Fibroblast of pulmonary artery (primary cell): ENCODE results near the gene STRA8.

Source experiments
- DNase-seq: peaks from one replicate; pipeline ENCODE4 v3.0.0-alpha.2; 2010; ENCODE audit warnings: low read depth
- H3K4me3 ChIP-seq: replicated peaks from 2 replicates; pipeline ENCODE4 v1.5.1; 2011; ENCODE audit warnings: low read depth, mild to moderate bottlenecking, control low read depth, low read length, moderate library complexity
- CTCF ChIP-seq: IDR thresholded peaks from 2 replicates; pipeline ENCODE4 v1.5.1; 2011; ENCODE audit warnings: mild to moderate bottlenecking, control low read depth, low read length, inconsistent platforms; ENCODE audit errors: missing control alignments

Gene STRA8

GRCh38 chr7:135233570-135233969 lies at the start of gene STRA8:
TSS of gene STRA8 (plus strand) at chr7:135233838. CDS start at chr7:135240525, 6,687 bp downstream.
- DNase-seq, result no peak
- TF ChIP-seq CTCF, result no peak
- H3K4me3 ChIP-seq, result no peak within 1 kb of the TSS

GRCh38 chr7:135184254-135184841 lies 49.3 kb upstream of the STRA8 start:
- DNase-seq, result no peak
- TF ChIP-seq CTCF, result no peak
- H3K4me3 ChIP-seq, result no peak overlapping the region

GRCh38 chr7:135185471-135186260 lies 48.0 kb upstream of the STRA8 start:
- no peak for DNase-seq
- no peak for TF ChIP-seq CTCF
- H3K4me3 ChIP-seq, result no peak overlapping the region

- no peak for TF ChIP-seq CTCF
Measured at GRCh38 chr7:135186261-135186540, 47.4 kb upstream of the STRA8 start.

GRCh38 chr7:135186841-135187253 lies 46.8 kb upstream of the STRA8 start:
- no peak overlapping the region for H3K4me3 ChIP-seq
- DNase-seq, result no peak

More at GRCh38 chr7:135186261-135186540, 47.4 kb upstream of the STRA8 start:
- no peak overlapping the region for H3K4me3 ChIP-seq
- no peak for DNase-seq

GRCh38 chr7:135188298-135188984 lies 45.2 kb upstream of the STRA8 start:
- no peak for TF ChIP-seq CTCF
- DNase-seq, result no peak
- H3K4me3 ChIP-seq, result no peak overlapping the region

More at GRCh38 chr7:135186841-135187253, 46.8 kb upstream of the STRA8 start:
- no peak for TF ChIP-seq CTCF
